Lung (tissue), 12 donors: ENCODE data around the gene MIA. TPM values are rescaled to one million over a fixed set of nuclear protein-coding genes. Genes with fewer than 3 reads are reported as not detected.
"Not testable (repeated sequence)": the region's sequence is repeated elsewhere in the genome, so short reads cannot be mapped to it uniquely, and the experiment has no call there.

Experiments used
- ATAC-seq: fragments of 200-7000 bp; cut with Tn5 transposase; one replicate; pipeline ENCODE4 v1.9.1; 2020; ENCODE audit warnings: moderate number of reproducible peaks; ENCODE audit not compliant: insufficient read depth, low FRiP score
- DNase-seq, 3 donors: peaks; one replicate each; pipeline ENCODE4 v3.0.0-alpha.2; 2013 to 2017
- H3K27ac ChIP-seq, 2 donors: one replicate each; pipeline ENCODE4 v1.5.1; 2013; ENCODE audit warnings: mild to moderate bottlenecking in 2 of 2, moderate library complexity in 2 of 2, control low read depth in 1 of 2, inconsistent platforms in 1 of 2, low read depth in 1 of 2, low read length in 1 of 2
- H3K27me3 ChIP-seq, 3 donors: one replicate each; pipeline ENCODE4 v1.5.1; 2013; ENCODE audit warnings: low read length in 2 of 3; ENCODE audit not compliant: control insufficient read depth in 3 of 3, insufficient read depth in 3 of 3
- H3K36me3 ChIP-seq, 4 donors: one replicate each; pipeline ENCODE4 v1.5.1; 2013; ENCODE audit warnings: low read length in 4 of 4, mild to moderate bottlenecking in 1 of 4, moderate library complexity in 1 of 4; ENCODE audit not compliant: control insufficient read depth in 4 of 4, insufficient read depth in 4 of 4
- H3K4me1 ChIP-seq, 5 donors: one replicate each; pipeline ENCODE4 v1.5.1; 2013; ENCODE audit warnings: low read length in 5 of 5, mild to moderate bottlenecking in 2 of 5, moderate library complexity in 1 of 5; ENCODE audit not compliant: control insufficient read depth in 5 of 5, insufficient read depth in 5 of 5
- H3K4me3 ChIP-seq: one replicate; pipeline ENCODE4 v1.5.1; 2013; ENCODE audit warnings: mild to moderate bottlenecking, control low read depth, moderate library complexity
- H3K9ac ChIP-seq, 2 donors: one replicate each; pipeline ENCODE4 v1.5.1; 2013; ENCODE audit warnings: low read length in 2 of 2, control low read depth in 1 of 2; ENCODE audit not compliant: insufficient read depth in 1 of 2
- H3K9me3 ChIP-seq, 4 donors: one replicate each; pipeline ENCODE4 v1.5.1; 2013; ENCODE audit warnings: low read length in 3 of 4, mild to moderate bottlenecking in 1 of 4, moderate library complexity in 1 of 4; ENCODE audit not compliant: control insufficient read depth in 4 of 4, insufficient read depth in 3 of 4
- WGBS, 2 donors: extraction: QIAGEN DNeasy Blood & Tissue Kit; methylation state at CpG; one replicate each; pipeline ENCODE4 v1.1.7; 2013; 5-methylcytosine and 5-hydroxymethylcytosine counted together
- polyA plus RNA-seq, 2 donors: library from polyadenylated mRNA; stranded (reverse); fragments of 200-250 nt; gene quantifications; one replicate each; pipeline ENCODE4 v1.2.1, GENCODE V29; 2013
- total RNA-seq, 2 donors: library from RNA; depleted of rRNA in 1 of 2; stranded (reverse); fragments of >200 nt in 1 of 2; gene quantifications; one replicate each; pipeline ENCODE4 v1.2.1, GENCODE V29; 2014 to 2021
- TF ChIP-seq, protein P1 (sequence below): IDR thresholded peaks from 2 replicates; pipeline ENCODE4 v1.5.1; 2012; ENCODE audit warnings: mild to moderate bottlenecking; ENCODE audit errors: control extremely low read depth, extremely low read depth
- donor health status: control.
- donor health status: control.
- donor health status: Bipolar disorder and iron deficiency.
- donor health status: healthy.
- donor health status: DM: yes; HTN: yes; CAD: no.

The MIA gene
- total and polyA plus RNA-seq, 4 donors: 0.75 to 4.6 (median 3.2) TPM; not detected in 1

DNA sequence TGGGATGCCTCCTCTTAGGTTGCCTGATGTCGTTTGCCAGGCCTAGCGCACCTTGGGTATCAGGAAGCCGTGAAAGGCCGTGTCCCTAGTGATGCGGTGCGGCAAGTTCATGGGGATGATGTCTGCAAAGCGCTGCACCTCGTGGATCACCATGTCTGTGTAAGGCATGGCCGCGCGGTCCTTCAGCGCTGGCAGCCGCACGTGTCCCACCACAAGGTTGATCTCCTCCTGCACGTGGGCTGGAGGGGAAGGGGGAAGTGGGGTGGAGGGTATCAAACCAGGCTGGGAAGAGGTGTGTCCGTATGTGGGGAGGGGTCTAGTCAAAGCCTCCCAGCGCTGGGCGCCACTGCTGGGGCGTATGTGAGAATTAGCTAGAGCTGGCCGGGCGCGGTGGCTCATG, 46.8 kb downstream of the MIA start:
- no peak for DNase-seq
- no peak overlapping the region for H3K4me3 ChIP-seq
- H3K9ac ChIP-seq: no peak overlapping the region
- no peak overlapping the region for H3K27ac ChIP-seq
- no peaks in the 10 kb centered on the region for H3K27me3 ChIP-seq
- ATAC-seq: no peak
- H3K9me3 ChIP-seq: no peaks in the 10 kb centered on the region
- H3K36me3 ChIP-seq: peaks cover 0 to 2% (median 0%) of the 10 kb centered on the region in 4 donors
- TF ChIP-seq, protein P1, sequence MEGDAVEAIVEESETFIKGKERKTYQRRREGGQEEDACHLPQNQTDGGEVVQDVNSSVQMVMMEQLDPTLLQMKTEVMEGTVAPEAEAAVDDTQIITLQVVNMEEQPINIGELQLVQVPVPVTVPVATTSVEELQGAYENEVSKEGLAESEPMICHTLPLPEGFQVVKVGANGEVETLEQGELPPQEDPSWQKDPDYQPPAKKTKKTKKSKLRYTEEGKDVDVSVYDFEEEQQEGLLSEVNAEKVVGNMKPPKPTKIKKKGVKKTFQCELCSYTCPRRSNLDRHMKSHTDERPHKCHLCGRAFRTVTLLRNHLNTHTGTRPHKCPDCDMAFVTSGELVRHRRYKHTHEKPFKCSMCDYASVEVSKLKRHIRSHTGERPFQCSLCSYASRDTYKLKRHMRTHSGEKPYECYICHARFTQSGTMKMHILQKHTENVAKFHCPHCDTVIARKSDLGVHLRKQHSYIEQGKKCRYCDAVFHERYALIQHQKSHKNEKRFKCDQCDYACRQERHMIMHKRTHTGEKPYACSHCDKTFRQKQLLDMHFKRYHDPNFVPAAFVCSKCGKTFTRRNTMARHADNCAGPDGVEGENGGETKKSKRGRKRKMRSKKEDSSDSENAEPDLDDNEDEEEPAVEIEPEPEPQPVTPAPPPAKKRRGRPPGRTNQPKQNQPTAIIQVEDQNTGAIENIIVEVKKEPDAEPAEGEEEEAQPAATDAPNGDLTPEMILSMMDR: no peak
- WGBS, 2 donors: 88 to 90% methylated on average over 22 of the region's 22 CpGs
- H3K4me1 ChIP-seq: peaks cover 0 to 9% (median 2%) of the 10 kb centered on the region in 5 donors

GRCh38 chr19:40822704-40823553, 47.6 kb downstream of the MIA start:
- DNase-seq, H3K36me3 ChIP-seq, H3K4me3 ChIP-seq, H3K4me1 ChIP-seq, H3K27me3 ChIP-seq, H3K9me3 ChIP-seq, ATAC-seq, H3K9ac ChIP-seq: not testable (repeated sequence)
- H3K27ac ChIP-seq: peak overlapping the region in 1 of 2 donors; percentile 69
- 49 to 63% methylated on average over 9 of the region's 9 CpGs for WGBS, 2 donors

DNA sequence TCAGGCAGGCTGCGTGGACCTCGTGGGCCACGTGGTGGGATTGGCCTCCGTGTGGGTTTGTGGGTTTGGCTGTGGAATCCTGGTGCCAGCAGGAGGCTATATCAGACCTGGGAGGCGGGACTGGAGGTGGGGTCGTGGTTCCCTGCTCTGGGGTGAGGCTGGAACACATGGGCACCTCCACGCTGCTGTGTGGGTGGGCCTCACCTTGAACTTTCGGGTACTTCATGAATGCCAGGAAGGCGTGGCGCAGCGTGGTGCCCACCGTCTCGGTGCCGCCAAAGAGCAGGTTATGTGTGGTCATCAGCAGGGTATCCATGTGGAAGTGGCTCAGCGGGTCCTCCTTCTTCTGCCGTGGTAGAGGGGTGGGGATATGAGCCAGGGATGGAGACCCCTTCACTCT, 49.6 kb downstream of the MIA start:
- H3K9me3 ChIP-seq, H3K4me1 ChIP-seq, ATAC-seq, H3K4me3 ChIP-seq, H3K27ac ChIP-seq, H3K27me3 ChIP-seq, DNase-seq, H3K9ac ChIP-seq, H3K36me3 ChIP-seq: not testable (repeated sequence)
- WGBS, 2 donors: 90 to 91% methylated on average over 16 of the region's 16 CpGs

DNA sequence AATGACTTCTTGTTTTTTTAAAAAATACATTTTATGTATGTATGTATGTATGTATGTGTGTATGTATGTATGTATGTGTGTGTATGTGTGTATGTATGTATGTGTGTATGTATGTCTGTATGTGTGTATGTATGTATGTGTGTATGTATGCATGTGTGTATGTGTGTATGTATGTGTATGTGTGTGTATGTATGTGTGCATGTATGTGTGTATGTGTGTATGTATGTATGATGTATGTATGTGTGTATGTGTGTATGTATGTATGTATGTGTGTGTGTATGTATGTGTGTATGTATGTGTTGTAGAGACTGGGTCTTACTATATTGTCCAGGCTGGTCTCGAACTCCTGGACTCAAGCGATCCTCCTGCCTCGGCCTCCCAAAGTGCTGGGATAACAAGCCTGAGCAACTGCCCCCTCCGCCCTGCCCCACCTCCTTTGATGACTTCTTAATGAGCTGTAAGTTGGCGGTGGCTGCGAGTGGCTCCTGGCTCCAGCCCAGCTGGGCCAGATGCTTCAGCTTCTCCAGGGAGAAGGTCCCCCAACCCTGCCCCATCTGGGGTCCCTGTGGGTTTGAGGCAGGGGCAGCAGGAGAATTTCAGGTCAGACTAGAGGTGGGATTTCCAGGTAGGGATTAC, 50.3 kb downstream of the MIA start:
- not testable (repeated sequence) for DNase-seq, ATAC-seq, H3K9ac ChIP-seq, H3K9me3 ChIP-seq, H3K4me3 ChIP-seq, H3K27me3 ChIP-seq, H3K27ac ChIP-seq, H3K36me3 ChIP-seq, H3K4me1 ChIP-seq
- WGBS, 2 donors: 90 to 91% methylated on average over 4 to 6 of the region's 6 CpGs

DNA sequence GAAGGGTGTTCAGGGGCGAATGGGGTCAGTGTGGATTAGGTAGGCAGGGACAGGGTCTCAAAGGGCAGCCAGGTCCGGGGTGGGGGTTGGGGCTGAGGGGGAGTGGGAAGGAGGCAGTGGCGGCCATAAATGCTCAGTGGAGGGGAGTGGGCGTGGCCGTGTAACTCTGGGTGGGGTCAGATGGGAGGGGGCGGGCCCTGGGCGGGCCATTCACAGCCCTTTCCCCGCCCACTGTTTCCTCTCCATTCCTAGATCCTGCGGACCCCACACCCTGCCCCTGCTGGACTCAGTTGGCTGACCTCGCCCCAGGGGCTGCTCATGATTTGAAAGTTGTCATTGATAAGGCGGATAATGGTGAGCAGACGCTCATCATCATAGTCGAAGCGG, 51.0 kb downstream of the MIA start:
- 90 to 92% methylated on average over 8 to 9 of the region's 14 CpGs for WGBS, 2 donors
- ATAC-seq, H3K4me3 ChIP-seq: not testable (repeated sequence)

DNA sequence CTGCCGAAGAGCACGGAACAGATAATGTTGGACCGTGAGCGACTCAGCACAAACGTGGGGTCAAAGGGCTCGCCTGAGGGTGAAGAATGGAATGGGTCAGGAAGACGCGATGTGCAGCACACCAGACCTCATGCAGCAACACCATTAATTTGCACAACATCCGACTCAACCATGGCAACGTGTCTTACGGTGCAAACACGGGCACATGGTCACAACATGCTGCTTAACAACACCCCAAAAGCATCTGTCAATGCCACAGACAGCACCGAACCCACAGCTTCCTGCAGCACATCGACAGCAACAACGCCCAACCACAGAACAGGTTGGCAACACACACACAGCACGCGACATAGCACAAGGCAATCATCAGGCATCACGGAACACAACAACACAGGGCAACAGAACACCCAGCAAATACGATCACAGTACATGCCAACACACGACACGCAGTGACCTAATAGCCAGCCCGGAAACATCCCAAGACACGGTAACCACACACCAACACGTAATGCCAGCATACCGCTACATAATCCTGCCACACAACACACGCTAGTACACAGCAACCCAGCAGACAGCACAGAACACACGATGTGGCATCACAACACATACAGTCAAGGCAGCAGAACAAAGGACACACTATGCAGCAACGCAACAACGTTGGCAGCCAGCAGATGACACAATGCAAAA, 51.5 kb downstream of the MIA start:
- H3K9ac ChIP-seq, H3K27ac ChIP-seq, ATAC-seq, DNase-seq, H3K4me3 ChIP-seq, H3K27me3 ChIP-seq, H3K36me3 ChIP-seq, H3K9me3 ChIP-seq: not testable (repeated sequence)
- 61 to 75% methylated on average over 29 of the region's 29 CpGs for WGBS, 2 donors
- H3K4me1 ChIP-seq: peaks cover 0 to 11% (median 2%) of the 10 kb centered on the region in 5 donors

More for the DNA sequence above, 51.0 kb downstream of the MIA start:
- not testable (repeated sequence) for DNase-seq, H3K9me3 ChIP-seq, H3K27me3 ChIP-seq, H3K4me1 ChIP-seq, H3K27ac ChIP-seq, H3K9ac ChIP-seq, H3K36me3 ChIP-seq
